Testis (tissue), 2 donors: ENCODE results near the gene CDK5RAP1.

ENCODE experiments used
- CTCF ChIP-seq, 3 experiments: fragments of 450-650 bp in 2 of 3; fragments of 200-600 bp in 1 of 3; sonication (generic) in 1 of 3; IDR thresholded peaks; one replicate each; pipeline ENCODE4 v1.5.1; 2016 to 2019; ENCODE audit warnings: antibody characterized with exemption in 3 of 3, mild to moderate bottlenecking in 2 of 3, moderate library complexity in 1 of 3
- POLR2A ChIP-seq: fragments of 450-650 bp; IDR thresholded peaks from one replicate; pipeline ENCODE4 v1.6.1; 2017; ENCODE audit warnings: antibody characterized with exemption, mild to moderate bottlenecking, moderate library complexity

DNA sequence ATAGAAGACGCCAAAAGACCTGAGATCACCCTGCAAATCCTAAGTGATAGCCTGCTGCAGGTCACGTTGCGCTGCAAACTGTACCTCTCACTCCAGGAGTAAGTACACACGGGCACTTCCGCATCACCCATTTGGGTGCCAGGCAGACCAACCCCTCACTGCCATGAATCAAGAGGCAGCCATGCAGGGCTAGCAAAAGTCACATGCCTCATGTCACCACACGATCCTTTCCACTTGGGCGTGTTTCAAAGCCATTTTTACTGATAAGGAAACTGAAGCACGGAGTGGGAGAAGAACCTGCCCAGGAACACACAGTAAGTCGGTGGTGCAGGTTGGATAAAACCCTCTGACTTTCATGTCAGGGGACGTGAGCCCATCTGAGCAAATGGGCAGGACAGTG, 81.3 kb downstream of the CDK5RAP1 start:
- TF ChIP-seq CTCF (IDR thresholded peaks at IDR 0.05): no peak
- TF ChIP-seq POLR2A: no peak
